Measurements from ENCODE around the gene PRR20G.

DNA sequence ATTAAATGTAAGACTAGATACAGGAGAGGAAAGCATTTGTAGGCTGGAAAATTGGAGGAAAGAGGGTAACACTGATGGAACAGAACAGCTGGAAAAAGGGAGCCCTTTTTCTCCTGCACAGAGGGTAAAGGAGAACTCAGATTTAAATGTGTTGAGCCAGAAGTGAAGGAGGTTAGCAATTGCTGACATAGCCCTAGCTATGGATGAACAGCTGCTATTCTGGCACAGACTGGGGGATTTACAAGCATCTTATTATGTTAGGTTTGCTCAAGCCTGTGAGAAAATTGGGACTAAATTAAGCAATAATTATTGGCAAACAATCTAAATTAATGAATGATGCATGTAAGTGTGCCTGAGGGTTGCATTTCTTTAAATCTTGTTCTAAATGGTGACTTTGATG is 40.6 kb upstream of the PRR20G start:
- TF ChIP-seq, protein P1, sequence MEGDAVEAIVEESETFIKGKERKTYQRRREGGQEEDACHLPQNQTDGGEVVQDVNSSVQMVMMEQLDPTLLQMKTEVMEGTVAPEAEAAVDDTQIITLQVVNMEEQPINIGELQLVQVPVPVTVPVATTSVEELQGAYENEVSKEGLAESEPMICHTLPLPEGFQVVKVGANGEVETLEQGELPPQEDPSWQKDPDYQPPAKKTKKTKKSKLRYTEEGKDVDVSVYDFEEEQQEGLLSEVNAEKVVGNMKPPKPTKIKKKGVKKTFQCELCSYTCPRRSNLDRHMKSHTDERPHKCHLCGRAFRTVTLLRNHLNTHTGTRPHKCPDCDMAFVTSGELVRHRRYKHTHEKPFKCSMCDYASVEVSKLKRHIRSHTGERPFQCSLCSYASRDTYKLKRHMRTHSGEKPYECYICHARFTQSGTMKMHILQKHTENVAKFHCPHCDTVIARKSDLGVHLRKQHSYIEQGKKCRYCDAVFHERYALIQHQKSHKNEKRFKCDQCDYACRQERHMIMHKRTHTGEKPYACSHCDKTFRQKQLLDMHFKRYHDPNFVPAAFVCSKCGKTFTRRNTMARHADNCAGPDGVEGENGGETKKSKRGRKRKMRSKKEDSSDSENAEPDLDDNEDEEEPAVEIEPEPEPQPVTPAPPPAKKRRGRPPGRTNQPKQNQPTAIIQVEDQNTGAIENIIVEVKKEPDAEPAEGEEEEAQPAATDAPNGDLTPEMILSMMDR (IDR thresholded peaks at IDR 0.05 in 8 of 11, conservative IDR thresholded peaks at IDR 0.05 in 3 of 11) = no peak
- no peak for TF ChIP-seq POLR2AphosphoS5 (IDR thresholded peaks at IDR 0.05)
